Osteoblast (primary cell): ENCODE measurements around the gene TNFAIP6. TPM values are rescaled to one million over a fixed set of nuclear protein-coding genes. Genes with fewer than 3 reads are reported as not detected.

Experiments
- DNase-seq: peaks from one replicate; pipeline ENCODE4 v3.0.0; 2011; ENCODE audit warnings: low spot score, mixed read lengths; ENCODE audit not compliant: insufficient read length; ENCODE audit errors: missing footprints
- H2AFZ ChIP-seq: 2 replicates; pipeline ENCODE4 v1.6.0; 2011; ENCODE audit warnings: mild to moderate bottlenecking, low read length
- H3K27ac ChIP-seq: 2 replicates; pipeline ENCODE4 v1.5.1; 2011; ENCODE audit warnings: mild to moderate bottlenecking, low read depth, low read length, moderate library complexity
- H3K27me3 ChIP-seq: 2 replicates; pipeline ENCODE4 v1.6.0; 2012; ENCODE audit warnings: mild to moderate bottlenecking, control low read depth, inconsistent platforms, low read length, moderate library complexity; ENCODE audit not compliant: insufficient read depth
- H3K36me3 ChIP-seq: 2 replicates; pipeline ENCODE4 v1.5.1; 2011; ENCODE audit warnings: mild to moderate bottlenecking, low read length, control low read depth, moderate library complexity; ENCODE audit not compliant: insufficient read depth
- H3K4me1 ChIP-seq: 2 replicates; pipeline ENCODE4 v1.5.1; 2011; ENCODE audit warnings: mild to moderate bottlenecking, low read length, control low read depth, moderate library complexity; ENCODE audit not compliant: insufficient read depth
- H3K4me2 ChIP-seq: 2 replicates; pipeline ENCODE4 v1.6.0; 2011; ENCODE audit warnings: mild to moderate bottlenecking, low read length; ENCODE audit not compliant: insufficient read depth
- H3K4me3 ChIP-seq: fragments of 200-600 bp; sonication (generic); 3 replicates; pipeline ENCODE4 v1.5.1; 2012; ENCODE audit warnings: mild to moderate bottlenecking, low read length, inconsistent platforms; ENCODE audit not compliant: insufficient read depth
- H3K79me2 ChIP-seq: 2 replicates; pipeline ENCODE4 v1.6.0; 2012; ENCODE audit warnings: mild to moderate bottlenecking, low read length, control low read depth, inconsistent platforms; ENCODE audit not compliant: insufficient read depth
- H3K9me3 ChIP-seq: 2 replicates; pipeline ENCODE4 v1.5.1; 2011; ENCODE audit warnings: low read depth, low read length, control low read depth
- H4K20me1 ChIP-seq: 2 replicates; pipeline ENCODE4 v1.6.0; 2012; ENCODE audit warnings: mild to moderate bottlenecking, low read length, control low read depth; ENCODE audit not compliant: insufficient read depth
- CTCF ChIP-seq: IDR thresholded peaks from 2 replicates; pipeline ENCODE4 v1.5.1; 2011; ENCODE audit warnings: mild to moderate bottlenecking, low read depth, low read length, moderate library complexity; ENCODE audit errors: extremely low read depth
- total RNA-seq: library from RNA; depleted of rRNA; stranded (reverse); fragments of >200 nt; gene quantifications from 2 replicates; pipeline ENCODE4 v1.2.3, GENCODE V29; 2012

TNFAIP6 gene
- total RNA-seq, 1 donor, result 43.1 TPM

- Histone ChIP-seq H3K4me2 (no peak overlapping the region), H3K27ac (no peak overlapping the region), H3K79me2 (no peaks in the 10 kb centered on the region), H3K4me3 (no peak overlapping the region), H3K36me3 (no peaks in the 10 kb centered on the region), H3K4me1 (peaks cover 12% of the 10 kb centered on the region), H2AFZ (no peak overlapping the region), H4K20me1 (no peaks in the 10 kb centered on the region), H3K9me3 (no peaks in the 10 kb centered on the region), H3K27me3 (no peaks in the 10 kb centered on the region)
- no peak for TF ChIP-seq CTCF
- DNase-seq, result no peak
These were observed 3.4 kb upstream of the TNFAIP6 start for GRCh38 chr2:151353995-151354394.

- no peaks in the 10 kb centered on the region for H3K79me2 ChIP-seq
These were observed 2.6 kb upstream of the TNFAIP6 start for GRCh38 chr2:151354807-151355206.

GRCh38 chr2:151358166-151358970 lies 976 bp downstream of the TNFAIP6 start:
- no peaks in the 10 kb centered on the region for H3K27me3 ChIP-seq
- no peak for TF ChIP-seq CTCF
- H3K4me3 ChIP-seq, result peak overlapping the region; percentile 40
- H2AFZ ChIP-seq, result peak overlapping the region; percentile 57
- H4K20me1 ChIP-seq, result no peaks in the 10 kb centered on the region
- peak overlapping the region; percentile 67 for H3K27ac ChIP-seq
- H3K4me2 ChIP-seq, result peak overlapping the region; percentile 68
- peaks cover 16% of the 10 kb centered on the region for H3K4me1 ChIP-seq
- DNase-seq, result peak; percentile 9
- peaks cover 2% of the 10 kb centered on the region for H3K79me2 ChIP-seq
- H3K9me3 ChIP-seq, result no peaks in the 10 kb centered on the region
- H3K36me3 ChIP-seq, result no peaks in the 10 kb centered on the region

More at GRCh38 chr2:151354807-151355206, 2.6 kb upstream of the TNFAIP6 start:
- H4K20me1 ChIP-seq, result no peaks in the 10 kb centered on the region
- no peak overlapping the region for H2AFZ ChIP-seq
- no peaks in the 10 kb centered on the region for H3K27me3 ChIP-seq
- peaks cover 12% of the 10 kb centered on the region for H3K4me1 ChIP-seq
- H3K4me3 ChIP-seq, result no peak overlapping the region
- no peaks in the 10 kb centered on the region for H3K36me3 ChIP-seq
- no peak overlapping the region for H3K27ac ChIP-seq
- no peaks in the 10 kb centered on the region for H3K9me3 ChIP-seq
- TF ChIP-seq CTCF, result no peak
- DNase-seq, result no peak
- H3K4me2 ChIP-seq, result no peak overlapping the region

- Histone ChIP-seq H2AFZ (no peak overlapping the region), H3K27ac (no peak overlapping the region), H3K79me2 (peaks cover 2% of the 10 kb centered on the region), H3K36me3 (no peaks in the 10 kb centered on the region), H3K9me3 (no peaks in the 10 kb centered on the region), H3K4me1 (peaks cover 16% of the 10 kb centered on the region), H3K27me3 (no peaks in the 10 kb centered on the region), H4K20me1 (no peaks in the 10 kb centered on the region), H3K4me3 (no peak overlapping the region), H3K4me2 (no peak overlapping the region)
- no peak for DNase-seq
- no peak for TF ChIP-seq CTCF
These were observed 2.5 kb downstream of the TNFAIP6 start for GRCh38 chr2:151359768-151360461.
